Occipital lobe (tissue), 2 donors: ENCODE results near the gene PPP1R18. TPM values are rescaled to one million over a fixed set of nuclear protein-coding genes. Genes with fewer than 3 reads are reported as not detected.
"Not testable (repeated sequence)": the region's sequence is repeated elsewhere in the genome, so short reads cannot be mapped to it uniquely, and the experiment has no call there.

Experiments used
- DNase-seq: peaks from one replicate; lab custom pipeline; 2025; lab: John Stamatoyannopoulos, UW
- total RNA-seq: library from RNA; depleted of rRNA; stranded (reverse); fragments of >200 nt; gene quantifications from one replicate; pipeline ENCODE4 v1.2.3, GENCODE V29; 2014

PPP1R18 gene
- total RNA-seq, 1 donor from 2014 or later = 34.5 TPM

DNA sequence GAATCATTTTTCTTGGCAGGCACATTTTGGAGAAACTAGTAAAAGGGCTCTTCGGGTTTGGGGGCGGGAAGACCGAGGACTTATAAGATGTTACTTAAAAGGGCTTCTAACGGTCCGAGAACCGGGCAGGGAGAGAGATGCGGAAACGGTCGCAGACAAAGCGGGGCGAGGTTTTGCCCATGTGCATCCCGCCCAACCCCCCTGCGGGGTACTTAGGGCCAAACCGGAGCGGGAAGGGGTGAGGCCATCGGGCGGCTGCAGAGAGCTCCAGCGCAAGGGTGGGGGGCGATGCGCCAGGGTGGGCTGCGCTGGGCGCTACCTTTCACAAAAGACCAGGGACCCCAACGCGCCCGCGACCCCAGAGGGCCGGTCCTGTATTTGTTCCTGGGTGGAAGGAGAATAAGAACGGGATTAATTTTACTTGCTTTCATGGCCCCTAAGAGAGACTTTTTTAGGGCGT lies 34.3 kb upstream of the PPP1R18 start:
- peak; percentile 32 for DNase-seq

DNA sequence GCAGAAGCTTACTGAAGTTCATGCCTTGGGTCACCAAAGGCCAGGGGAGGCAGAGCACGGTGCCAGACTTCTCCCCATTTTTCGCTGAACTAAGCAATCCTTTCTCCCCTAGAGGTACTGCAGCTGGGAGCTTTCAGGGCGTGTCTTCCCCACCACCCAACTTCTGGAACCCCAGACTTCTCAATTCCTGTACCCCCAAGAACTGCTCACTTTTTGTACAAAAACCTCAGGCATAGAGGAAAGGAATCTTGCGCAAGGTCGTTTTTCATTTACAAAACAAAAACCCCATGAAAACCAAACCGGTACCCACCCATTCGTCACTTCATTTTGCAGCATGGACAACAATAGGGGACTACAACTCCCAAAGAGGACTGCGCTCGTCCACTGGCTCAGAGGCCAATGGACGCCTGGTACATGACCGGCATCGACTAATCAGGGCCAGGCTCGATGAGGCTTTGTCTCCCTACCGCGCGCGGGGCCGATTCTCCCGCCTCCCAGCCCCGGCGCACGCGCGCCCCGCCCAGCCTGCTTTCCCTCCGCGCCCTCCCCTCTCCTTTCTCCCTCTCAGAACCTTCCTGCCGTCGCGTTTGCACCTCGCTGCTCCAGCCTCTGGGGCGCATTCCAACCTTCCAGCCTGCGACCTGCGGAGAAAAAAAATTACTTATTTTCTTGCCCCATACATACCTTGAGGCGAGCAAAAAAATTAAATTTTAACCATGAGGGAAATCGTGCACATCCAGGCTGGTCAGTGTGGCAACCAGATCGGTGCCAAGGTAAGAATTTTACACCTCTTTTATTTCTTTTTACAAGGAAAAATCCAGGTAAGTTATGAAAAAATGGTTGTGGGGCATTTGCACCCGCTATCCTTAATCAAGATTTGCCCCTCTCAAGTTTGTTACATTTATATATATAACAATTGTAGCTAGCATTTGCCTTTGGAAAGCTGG lies 33.6 kb upstream of the PPP1R18 start, which contains the start of gene TUBB:
TSS of gene TUBB (plus strand) at position 562 of the 947 bp plus-strand sequence. CDS start at position 717, 155 bp downstream.
- DNase-seq = peak; percentile 97

DNA sequence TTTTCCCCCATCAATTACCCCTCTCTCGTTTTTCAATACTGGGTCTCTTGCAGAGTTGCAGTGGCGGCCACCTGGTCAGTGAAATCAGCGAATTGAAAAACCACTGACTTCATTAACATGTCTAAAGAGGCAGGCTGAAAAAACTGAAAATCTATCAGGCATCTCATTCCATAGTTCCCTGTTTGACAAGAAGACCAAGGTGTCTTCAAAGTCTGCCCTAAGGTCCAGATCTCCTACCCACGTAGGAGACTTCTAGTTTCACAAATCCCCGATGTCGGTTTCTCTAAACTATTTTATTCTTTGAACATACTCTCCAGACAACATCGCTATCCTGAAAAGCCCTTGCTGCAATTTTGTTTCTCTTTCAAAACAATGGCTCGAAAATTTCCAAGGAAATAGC lies 32.9 kb upstream of the PPP1R18 start:
- DNase-seq = no peak

DNA sequence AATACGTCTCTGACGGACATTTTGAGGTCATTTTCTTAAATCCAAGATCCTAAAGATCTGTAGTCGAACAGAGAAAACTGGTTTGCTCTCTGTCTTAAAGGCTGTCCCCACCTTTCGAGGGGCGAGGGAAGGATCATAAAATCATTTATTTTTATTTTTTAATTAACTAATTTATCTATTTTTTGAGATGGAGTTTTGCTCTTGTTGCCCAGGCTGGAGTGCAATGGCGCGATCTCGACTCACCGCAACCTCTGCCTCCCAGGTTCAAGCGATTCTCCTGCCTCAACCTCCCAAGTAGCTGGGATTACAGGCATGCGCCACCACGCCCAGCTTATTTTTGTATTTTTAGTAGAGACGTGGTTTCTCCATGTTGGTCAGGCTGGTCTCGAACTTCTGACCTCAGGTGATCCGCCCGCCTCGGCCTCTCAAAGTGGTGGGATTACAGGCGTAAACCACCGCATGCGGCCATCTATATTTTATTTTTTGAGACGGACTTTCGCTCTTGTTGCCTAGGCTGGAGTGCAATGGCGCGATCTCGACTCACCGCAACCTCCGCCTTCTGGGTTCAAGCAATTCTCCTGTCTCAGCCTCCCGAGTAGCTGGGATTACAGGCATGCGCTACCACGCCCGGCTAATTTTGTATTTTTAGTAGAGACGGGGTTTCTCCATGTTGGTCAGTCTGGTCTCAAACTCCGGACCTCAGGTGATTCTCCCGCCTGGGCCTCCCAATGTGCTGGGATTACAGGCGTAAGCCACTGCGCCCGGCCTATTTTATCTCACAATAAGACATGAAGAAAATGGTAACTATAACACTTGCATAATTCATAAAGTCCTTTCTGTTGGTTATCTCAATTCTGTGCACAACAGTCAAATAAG lies 31.6 kb upstream of the PPP1R18 start:
- not testable (repeated sequence) for DNase-seq

DNA sequence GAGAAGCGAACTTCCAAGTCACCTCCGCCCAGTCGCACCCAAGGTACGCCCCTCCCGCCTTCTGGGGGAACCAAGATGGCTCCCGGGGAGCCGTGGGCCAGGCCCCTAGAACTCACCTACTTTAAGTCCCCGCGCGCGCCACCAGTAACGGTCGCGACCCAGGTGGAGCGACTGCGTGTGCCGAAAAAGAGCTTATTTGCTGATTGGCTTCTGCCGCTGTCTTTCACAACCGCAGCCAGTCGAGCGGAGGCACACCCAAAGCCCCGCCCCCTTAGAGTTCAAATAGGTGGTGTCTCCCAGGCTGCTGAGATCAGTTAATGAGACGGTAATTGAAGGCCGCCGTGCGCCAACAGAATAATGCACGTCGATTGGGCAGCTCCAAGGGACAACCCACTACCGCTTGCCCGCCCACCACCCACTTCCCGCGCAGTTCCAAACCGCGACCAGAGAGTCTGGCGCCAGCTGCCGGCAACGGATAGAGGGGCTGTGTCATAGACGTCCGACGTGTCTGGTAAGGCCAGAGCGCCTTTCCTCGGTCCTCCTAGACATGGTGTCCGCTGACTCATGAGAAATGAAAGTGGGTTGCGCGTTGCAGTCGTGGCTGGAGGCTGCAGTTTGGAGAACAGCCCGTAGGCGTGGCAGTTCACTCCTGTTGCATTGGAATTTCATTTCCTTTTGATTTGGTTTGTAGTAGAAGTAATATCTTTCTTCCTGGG lies 30.8 kb upstream of the PPP1R18 start, which contains the start of gene MDC1:
TSS of gene MDC1 (minus strand) at position 153 of the 716 bp plus-strand sequence. CDS start 2,106 bp downstream, outside the sequence.
- peak; percentile 100 for DNase-seq

DNA sequence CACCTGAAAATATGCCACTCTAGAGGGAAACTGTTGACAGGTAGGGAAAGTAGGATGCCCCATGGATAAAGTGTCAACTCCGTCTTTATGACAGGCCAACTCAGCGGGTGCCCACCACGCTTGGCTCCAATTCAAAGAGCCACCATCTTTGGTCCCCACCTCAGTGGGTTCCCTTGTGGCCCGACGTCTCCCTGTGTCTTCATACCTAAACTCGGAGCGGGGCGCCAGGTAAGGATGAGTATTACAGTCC lies 30.4 kb upstream of the PPP1R18 start:
- no peak for DNase-seq

DNA sequence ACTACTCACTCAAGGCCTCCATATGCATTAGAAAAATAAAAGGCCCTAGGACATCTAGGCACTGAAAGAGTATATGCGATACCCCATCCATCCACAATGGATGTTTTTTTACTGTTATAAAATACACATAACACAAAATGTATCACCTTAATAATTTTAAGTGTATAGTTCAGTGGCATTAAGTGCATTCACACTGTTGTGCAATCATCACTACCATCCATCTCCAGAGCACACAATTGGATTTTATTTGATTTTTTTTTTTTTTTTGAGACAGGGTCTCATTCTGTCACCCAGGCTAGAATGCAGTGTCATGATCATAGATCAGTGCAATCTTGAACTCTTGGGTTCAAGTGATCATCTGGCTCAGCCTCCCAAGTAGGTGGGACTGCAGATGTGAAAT lies 27.8 kb upstream of the PPP1R18 start:
- DNase-seq = no peak

DNA sequence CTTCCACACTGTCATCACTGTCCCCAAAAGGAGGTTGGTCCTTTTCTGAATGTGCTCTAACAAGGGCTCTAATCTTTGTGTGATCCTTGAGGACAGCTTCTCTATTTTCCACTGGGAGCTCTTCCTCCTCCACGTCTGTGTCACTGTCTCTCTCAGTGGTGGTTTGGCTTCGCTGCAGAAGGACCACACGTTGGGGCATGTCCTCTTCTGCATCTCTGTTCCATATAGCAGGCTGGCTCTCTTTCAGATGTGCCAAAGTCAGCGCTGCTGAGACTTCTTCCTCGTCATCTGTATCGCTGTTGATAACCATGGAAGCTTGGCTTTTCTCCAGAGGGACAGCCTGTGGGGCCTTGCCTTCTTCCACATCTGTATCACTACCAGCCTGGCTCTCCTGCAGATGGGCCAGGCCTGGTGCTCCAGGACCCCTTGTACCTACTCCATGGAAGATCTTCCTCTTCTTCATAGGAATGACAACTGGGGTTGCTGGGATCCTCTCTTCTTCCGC lies 26.0 kb upstream of the PPP1R18 start:
- no peak for DNase-seq

DNA sequence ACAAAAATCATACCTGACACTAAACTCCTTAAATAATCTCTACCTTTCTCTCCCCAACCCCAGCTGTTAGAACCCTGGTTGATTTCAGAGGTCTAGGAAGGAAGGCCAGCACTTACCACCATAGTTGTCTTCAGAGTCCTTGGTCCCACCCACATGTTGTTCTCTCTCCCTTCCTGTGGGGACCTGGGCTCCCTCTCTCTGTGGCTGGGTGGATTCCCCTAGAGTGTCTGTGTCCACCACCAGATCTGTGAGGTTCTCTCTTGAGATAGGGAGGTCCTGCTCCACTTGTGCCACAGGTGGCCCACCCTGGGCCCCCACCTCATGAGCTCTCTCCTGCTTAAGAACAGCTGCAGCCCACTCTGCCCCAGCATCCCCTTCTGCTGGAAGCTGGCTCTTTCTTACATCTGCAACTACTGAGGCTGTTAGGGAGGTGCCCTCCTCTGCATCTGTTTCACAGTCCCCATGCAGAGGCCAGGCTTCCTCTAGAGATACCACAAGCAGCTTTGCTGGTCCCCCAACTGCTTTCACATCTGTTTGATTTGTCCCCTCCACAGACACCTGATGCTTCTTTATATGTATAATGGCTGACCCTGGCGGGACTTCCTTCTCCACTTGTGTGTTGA lies 25.4 kb upstream of the PPP1R18 start:
- no peak for DNase-seq

DNA sequence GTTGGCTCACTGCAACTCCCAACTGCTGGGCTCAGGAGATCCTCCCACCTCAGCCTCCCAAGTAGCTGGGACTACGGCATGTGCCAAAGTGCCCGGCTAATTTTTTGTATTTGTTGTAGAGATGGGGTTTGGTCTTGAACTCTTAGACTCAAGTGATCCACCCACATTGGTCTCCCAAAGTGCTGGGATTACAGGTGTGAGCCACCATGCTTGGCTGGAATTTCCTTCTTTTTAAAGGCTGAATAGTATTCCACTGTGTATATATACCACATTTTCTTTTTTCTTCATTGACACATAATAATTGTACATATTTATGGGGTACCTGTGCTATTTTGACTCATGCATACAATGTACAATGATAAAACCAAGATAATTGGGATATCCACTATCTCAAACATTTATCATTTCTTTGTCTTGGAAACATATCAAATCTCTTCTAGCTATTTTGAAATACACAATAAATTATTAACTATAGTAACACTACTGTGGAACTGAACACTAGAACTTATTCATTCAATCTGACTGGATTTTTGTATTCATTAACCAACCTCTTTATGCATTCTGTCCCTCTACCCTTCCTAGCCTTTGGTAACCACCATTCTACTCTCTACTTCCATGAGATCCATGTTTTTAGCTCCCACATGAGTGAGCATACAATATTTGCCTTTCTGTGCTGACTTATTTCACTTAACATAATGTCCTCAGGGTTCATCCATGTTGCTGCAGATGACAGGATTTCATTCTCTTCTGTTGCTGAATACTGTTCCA lies 22.8 kb upstream of the PPP1R18 start:
- DNase-seq = no peak

DNA sequence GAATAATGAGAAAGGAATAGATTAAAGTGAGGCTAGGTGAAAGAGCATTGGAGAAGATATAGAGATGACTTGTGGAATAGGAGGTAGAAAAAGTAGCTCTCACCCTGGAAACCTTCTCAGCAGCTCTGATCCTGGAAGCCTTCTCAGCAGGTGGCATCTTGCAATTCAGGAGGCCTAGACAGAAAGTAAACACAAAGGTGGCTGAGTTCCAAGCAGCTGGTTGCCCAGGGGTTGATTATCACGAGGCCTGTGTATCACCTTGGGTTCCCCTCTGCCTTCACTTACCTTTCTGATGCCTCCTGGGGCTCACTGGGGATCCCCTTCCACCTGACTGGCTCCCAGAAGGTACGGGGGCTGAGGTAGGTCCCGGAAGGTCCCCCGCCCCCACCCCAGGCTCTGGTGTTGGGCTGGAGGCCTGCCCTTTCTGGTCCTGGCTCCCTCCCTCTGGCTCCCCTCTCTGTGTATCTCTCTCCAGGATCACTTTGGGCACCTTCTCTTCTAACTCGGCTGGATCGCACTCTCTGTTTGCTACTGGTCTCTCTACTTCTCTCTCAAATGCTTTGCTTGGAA lies 20.9 kb upstream of the PPP1R18 start:
- no peak for DNase-seq

DNA sequence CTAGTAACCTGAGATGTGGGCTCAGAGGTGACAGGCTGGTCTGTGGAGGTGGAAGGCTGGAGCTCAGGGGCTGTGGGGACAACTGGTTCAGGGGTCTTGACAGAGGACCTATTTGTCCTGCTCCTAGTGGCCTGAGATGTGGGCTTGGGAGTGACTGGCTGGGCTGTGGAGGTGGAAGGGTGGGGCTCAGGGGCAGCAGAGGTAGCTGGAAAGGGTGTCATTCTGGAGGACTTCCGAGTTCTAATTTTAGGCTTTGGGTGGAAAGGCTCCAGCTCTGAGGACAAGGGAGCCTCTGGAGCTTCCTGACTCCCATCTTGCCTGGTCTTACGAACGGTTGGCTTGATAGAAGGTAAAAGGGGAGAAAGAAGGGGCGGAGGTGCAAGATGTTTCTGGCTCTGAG lies 19.2 kb upstream of the PPP1R18 start:
- DNase-seq = no peak

DNA sequence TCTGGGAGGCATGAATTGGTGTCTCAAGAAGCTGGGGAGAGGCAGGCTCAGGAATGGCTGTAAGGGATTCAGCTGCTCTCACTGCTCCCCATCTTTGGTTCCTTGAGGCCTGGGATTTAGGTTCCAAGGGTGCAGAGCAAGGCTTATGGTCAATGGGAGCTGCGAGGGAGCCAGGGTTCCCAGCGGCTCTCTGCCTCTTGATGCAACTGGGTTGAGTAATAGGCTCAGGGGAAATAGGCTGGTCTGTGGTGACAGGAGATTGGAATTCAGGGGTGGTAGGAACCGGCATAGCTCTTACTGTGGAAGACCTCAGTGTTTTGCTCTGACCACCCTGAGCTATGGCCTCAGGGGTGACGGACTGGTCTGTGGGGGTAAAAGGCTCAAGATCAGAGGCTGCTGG lies 17.4 kb upstream of the PPP1R18 start:
- DNase-seq = no peak

DNA sequence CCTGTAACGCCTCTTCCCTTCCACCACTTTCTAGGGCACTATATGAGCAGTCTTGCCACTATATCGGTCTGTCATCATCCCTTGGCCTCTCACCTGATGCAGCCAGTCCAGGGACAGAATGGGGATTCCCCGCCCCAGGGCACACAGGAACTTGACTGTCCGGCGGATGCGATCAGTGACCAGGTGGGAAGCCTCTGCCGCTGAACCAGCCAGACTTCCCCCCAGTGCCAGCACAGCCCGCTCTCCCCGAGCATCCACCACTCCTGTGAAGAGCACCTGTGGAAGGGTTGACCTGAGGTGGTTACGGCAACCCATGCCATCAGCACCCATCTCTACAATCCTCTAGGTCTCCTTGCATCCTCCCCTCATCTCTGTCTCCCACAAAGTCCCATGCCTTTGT lies 16.6 kb upstream of the PPP1R18 start:
- no peak for DNase-seq

DNA sequence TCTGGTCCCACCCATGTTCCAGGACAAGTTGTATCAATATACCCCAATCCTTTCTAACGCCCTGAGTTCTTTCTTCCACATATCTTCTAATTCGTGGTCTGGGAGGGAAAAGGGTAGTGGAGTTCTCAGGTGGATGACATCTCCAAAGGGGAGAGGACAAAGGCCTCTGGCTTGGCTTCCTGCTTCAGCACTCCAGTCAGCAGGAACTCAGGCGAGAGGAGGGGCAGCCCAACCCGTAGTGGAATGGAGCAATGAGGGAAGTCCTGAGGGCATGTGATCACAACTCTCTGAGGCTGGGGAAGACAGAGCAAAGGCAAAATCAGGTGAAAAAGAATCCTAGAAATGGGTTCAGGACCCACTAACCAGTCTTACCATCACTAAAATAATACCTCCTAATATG lies 13.9 kb upstream of the PPP1R18 start:
- DNase-seq = no peak

DNA sequence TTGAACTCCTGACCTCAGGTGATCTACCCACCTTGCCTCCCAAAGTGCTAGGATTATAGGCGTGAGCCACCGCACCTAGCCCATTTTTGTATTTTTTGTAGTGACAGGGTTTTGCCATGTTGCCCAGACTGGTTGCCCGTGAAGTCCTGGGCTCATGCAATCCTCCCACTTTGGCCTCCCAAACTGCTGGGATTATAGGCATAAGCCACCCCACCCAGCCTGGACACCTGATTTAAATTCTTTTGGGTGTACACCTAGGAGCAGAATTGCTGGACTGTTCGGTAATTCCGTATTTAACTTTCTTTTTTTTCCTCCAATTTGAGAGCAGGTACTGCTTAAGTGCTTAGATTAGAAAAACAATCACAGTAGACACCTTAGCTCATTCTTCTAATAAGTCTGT lies 10.0 kb upstream of the PPP1R18 start:
- DNase-seq = no peak

DNA sequence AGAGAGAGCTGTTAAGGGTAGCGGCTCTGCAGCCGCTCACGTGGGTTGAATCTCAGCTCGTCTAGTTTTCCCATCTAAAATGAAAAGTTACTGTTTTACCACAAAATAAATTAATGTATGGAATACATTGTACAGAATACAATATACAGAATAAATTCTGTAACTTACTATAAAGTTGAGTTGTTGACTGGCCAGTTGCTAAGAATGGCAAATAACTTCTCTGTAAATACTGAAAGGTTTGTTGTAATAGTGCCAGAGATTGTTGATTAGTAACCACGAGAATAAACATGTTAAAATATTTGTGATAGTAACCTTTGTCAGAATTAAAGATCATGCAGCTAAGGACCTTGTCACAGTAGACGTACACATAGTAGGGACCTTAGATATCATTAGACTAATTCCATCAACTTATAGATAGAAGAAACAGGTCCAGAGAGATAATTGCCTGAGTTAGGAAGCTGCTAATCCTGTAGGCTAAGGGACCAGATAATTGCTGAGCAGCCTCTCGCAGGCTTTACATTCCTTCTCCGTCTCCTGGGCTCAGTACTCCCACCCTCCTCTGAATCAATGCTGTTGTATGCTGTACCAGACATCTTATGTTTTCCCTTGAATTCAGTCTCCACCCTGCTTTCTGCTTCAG lies 4.9 kb upstream of the PPP1R18 start:
- no peak for DNase-seq

DNA sequence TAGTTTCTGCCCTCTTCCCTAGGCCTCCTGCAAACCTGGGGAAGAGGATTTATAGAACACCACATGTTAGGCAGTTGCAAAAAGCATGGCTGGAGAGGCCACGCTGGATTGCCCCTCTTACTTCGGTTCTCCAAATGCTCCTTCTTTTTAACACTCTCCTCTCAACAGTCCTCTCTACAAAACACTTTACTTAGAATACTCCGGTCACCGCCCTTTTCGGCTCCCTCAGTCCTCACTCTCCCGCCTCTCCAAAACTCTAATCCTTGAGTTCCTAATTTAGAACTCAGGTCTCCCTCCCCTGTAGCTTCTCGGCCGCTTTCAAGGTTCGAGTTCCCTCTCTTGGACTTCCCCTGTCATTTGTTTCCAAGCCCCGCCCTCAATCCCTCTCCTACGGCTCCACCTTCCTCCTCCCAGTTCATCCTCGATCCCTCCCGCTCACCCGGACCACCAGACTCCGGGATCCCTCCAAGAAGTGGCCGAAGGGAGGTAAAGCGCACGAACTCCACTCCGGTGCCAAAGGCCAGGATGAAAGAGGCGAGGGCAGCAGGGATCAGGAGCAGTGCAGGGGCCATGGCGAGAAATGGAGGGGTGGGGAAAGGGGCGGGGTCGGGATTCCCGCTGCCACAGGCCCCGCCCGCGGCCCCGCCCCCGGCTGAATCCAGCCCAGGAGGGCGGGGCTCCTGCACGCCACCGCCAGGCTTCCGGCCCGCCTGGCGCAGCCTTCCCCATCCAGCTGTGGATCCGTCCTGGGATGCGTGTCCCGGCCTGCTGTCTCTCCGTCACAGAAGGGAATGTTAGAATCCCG lies 4.2 kb upstream of the PPP1R18 start, which contains the start of gene NRM:
TSS of gene NRM (minus strand) at position 582 of the 805 bp plus-strand sequence. CDS start at position 572, 10 bp downstream.
- DNase-seq = peak; percentile 78
